Large intestine (tissue), 12 donors: ENCODE data around the gene OR52I2. TPM values are rescaled to one million over a fixed set of nuclear protein-coding genes. Genes with fewer than 3 reads are reported as not detected.

Source experiments
- DNase-seq, 2 donors: peaks; one replicate each; pipeline versions ENCODE4 v3.0.0 to v3.0.0-alpha.2; 2013
- H3K27ac ChIP-seq: one replicate; pipeline ENCODE4 v1.5.1; 2013; ENCODE audit warnings: low read length
- H3K27me3 ChIP-seq: 2 replicates; pipeline ENCODE4 v1.6.1; 2013; ENCODE audit warnings: low read length; ENCODE audit not compliant: control insufficient read depth, insufficient read depth
- H3K36me3 ChIP-seq: 2 replicates; pipeline ENCODE4 v1.6.1; 2013; ENCODE audit warnings: low read length; ENCODE audit not compliant: control insufficient read depth, insufficient read depth
- H3K4me1 ChIP-seq: one replicate; pipeline ENCODE4 v1.6.1; 2013; ENCODE audit warnings: low read length; ENCODE audit not compliant: control insufficient read depth, insufficient read depth
- H3K4me3 ChIP-seq: one replicate; pipeline ENCODE4 v1.5.1; 2013; ENCODE audit warnings: low read length
- H3K9me3 ChIP-seq: one replicate; pipeline ENCODE4 v1.6.1; 2013; ENCODE audit warnings: mild to moderate bottlenecking, low read depth, low read length, moderate library complexity; ENCODE audit not compliant: control insufficient read depth
- WGBS: methylation state at CpG from one replicate; pipeline ENCODE4 v1.1.5; 2013; ENCODE audit warnings: low lambda C conversion rate; ENCODE audit not compliant: insufficient coverage; 5-methylcytosine and 5-hydroxymethylcytosine counted together
- long read RNA-seq, 11 donors: transcript quantifications; one replicate each; lab custom pipeline, GENCODE V29; 2026
- polyA plus RNA-seq: library from polyadenylated mRNA; unstranded; fragments of 120-200 nt; gene quantifications from one replicate; pipeline ENCODE4 v1.2.1, GENCODE V29; 2013

Gene OR52I2
- 0.03 TPM for polyA plus RNA-seq
- long read RNA-seq, donor 1: 0 reads
- long read RNA-seq, donor 2: 0 reads
- long read RNA-seq, donor 3: 0 reads
- long read RNA-seq, donor 4: 0 reads
- long read RNA-seq, donor 5: 0 reads
- long read RNA-seq, donor 6: 0 reads
- long read RNA-seq, donor 7: 0 reads
- long read RNA-seq, donor 8: 0 reads
- long read RNA-seq, donor 9: 0 reads
- long read RNA-seq, donor 10: 0 reads
- long read RNA-seq, donor 11: 0 reads

- Histone ChIP-seq H3K27me3 (no peaks in the 10 kb centered on the region), H3K27ac (no peak within 1 kb of the TSS), H3K36me3 (no peaks in the 10 kb centered on the region), H3K9me3 (no peaks in the 10 kb centered on the region), H3K4me1 (no peaks in the 10 kb centered on the region), H3K4me3 (no peak within 1 kb of the TSS)
- no peak for DNase-seq
Measured at GRCh38 chr11:4581443-4581842, at the start of gene OR52I2. OR52I2 (plus strand) TSS chr11:4581743.

DNA sequence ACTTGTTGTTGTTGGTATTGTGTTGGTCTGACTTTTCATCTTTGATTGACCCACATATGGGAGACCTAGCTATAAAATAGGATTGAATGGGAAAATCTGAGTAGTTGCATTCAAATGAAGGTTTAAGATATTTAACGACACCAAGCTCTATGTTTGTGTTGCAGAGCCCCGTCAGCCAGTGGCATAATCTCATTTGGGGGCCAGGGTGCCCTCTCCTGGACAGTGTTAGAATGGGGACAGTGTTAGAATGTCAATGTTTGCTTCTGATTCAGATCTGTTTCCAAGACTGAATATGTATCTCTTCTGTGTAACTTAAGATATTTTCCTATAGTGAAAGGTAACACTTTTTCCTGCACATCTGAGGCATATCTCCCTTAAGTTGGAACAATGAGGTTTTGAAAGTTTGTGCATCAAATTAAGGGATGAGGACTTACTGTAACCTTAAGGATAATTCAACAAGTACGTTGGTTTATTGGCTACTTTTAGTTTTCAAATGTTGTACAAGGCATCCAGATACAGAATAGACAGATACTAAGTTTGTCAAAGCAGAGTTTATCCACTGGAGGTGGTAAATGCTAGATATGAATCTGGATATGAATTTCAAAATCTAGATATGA is 41.8 kb upstream of the OR52I2 start:
- H3K9me3 ChIP-seq: no peaks in the 10 kb centered on the region
- no peaks in the 10 kb centered on the region for H3K4me1 ChIP-seq
- H3K36me3 ChIP-seq: no peaks in the 10 kb centered on the region
- H3K27ac ChIP-seq: no peak overlapping the region
- peak; percentile 16 to 26 for DNase-seq
- no peaks in the 10 kb centered on the region for H3K27me3 ChIP-seq
- 88% methylated on average over 1 of the region's 3 CpGs for WGBS
- no peak overlapping the region for H3K4me3 ChIP-seq

- H3K4me1 ChIP-seq: no peaks in the 10 kb centered on the region
- no peak overlapping the region for H3K27ac ChIP-seq
- no peaks in the 10 kb centered on the region for H3K27me3 ChIP-seq
- no peaks in the 10 kb centered on the region for H3K36me3 ChIP-seq
- H3K4me3 ChIP-seq: no peak overlapping the region
- WGBS: no CpG with 5 or more reads among the region's 1 CpG
- no peak for DNase-seq
- no peaks in the 10 kb centered on the region for H3K9me3 ChIP-seq
Measured at GRCh38 chr11:4541071-4541470, 40.5 kb upstream of the OR52I2 start.

- Histone ChIP-seq H3K36me3 (no peaks in the 10 kb centered on the region), H3K4me3 (no peak overlapping the region)
Measured at GRCh38 chr11:4543561-4543960, 38.0 kb upstream of the OR52I2 start.

GRCh38 chr11:4544891-4545290 is 36.7 kb upstream of the OR52I2 start, which contains the start of gene OR52M1:
OR52M1 (plus strand) TSS chr11:4545191; CDS start chr11:4545191, 0 bp downstream.
- no peaks in the 10 kb centered on the region for H3K9me3 ChIP-seq
- no peak within 1 kb of the TSS for H3K27ac ChIP-seq
- no peak for DNase-seq
- no peaks in the 10 kb centered on the region for H3K36me3 ChIP-seq
- H3K4me3 ChIP-seq: no peak within 1 kb of the TSS
- 100% methylated on average over 1 of the region's 5 CpGs for WGBS
- peaks cover 10% of the 10 kb centered on the region for H3K4me1 ChIP-seq
- H3K27me3 ChIP-seq: no peaks in the 10 kb centered on the region

More at GRCh38 chr11:4543561-4543960, 38.0 kb upstream of the OR52I2 start:
- no peak for DNase-seq
- Histone ChIP-seq H3K27ac (no peak overlapping the region), H3K4me1 (peaks cover 10% of the 10 kb centered on the region), H3K27me3 (no peaks in the 10 kb centered on the region), H3K9me3 (no peaks in the 10 kb centered on the region)

DNA sequence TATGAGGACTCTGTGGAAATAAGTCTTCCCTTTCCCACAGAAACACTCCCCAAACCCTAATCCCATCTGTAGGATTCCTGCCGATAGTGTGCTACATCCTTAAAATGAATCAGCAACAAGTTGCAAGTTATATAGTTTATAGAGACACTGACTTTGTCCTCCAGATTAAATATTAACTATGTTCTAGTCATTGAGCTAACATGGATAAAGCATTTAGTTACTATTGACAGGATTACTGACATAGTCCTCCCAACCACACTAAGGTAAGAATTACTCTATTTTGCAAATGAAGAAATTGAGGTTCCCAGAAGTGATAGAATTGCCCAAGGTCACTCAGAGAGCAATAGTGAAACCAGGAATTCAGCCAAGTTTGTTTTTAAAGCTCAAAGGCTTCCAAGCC is 34.7 kb upstream of the OR52I2 start:
- Histone ChIP-seq H3K4me3 (no peak overlapping the region), H3K36me3 (no peaks in the 10 kb centered on the region), H3K9me3 (peaks cover 6% of the 10 kb centered on the region), H3K27ac (peak overlapping the region; percentile 47), H3K27me3 (no peaks in the 10 kb centered on the region), H3K4me1 (peaks cover 10% of the 10 kb centered on the region)
- WGBS: no CpG with 5 or more reads among the region's 1 CpG
- DNase-seq: peak in 1 of 2 donors; percentile 75

- Histone ChIP-seq H3K27ac (peak overlapping the region; percentile 47), H3K4me3 (no peak overlapping the region), H3K36me3 (no peaks in the 10 kb centered on the region), H3K4me1 (peaks cover 10% of the 10 kb centered on the region), H3K9me3 (peaks cover 6% of the 10 kb centered on the region), H3K27me3 (no peaks in the 10 kb centered on the region)
- DNase-seq: no peak
- 100% methylated on average over 2 of the region's 4 CpGs for WGBS
Measured at GRCh38 chr11:4547416-4547815, 34.1 kb upstream of the OR52I2 start.

DNA sequence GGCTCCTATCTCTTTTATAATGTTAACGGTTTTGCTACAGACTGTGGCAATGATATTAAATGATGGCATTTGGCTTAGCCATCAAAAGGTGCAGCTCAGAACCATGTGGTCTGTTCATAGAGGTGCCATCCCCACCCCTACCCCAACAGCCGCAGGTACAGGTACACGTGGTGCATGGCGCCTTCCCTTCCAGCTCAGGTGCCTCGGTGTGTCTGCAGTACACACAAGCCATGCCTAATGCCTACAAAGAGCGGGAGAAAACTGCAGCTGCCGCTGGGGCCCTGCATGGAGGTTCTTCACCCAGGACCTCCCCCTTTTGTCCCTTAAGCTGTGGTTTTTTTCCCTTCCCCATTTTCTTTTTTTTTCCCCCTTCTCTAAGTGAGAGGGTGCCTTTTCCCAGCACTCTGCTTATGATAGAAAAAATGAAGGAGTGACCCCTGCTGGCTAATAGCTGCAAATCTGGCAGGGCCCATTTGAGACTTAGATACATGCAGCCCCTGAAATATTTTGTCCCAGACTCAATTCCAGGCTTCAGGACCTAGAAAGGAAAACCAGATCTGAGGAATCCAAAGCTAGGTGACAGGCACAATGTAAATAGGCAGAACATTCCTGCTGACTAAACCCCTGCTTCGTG is 30.1 kb upstream of the OR52I2 start:
- no peaks in the 10 kb centered on the region for H3K36me3 ChIP-seq
- no peaks in the 10 kb centered on the region for H3K27me3 ChIP-seq
- DNase-seq: peak in 1 of 2 donors; percentile 46
- H3K4me3 ChIP-seq: no peak overlapping the region
- peaks cover 9% of the 10 kb centered on the region for H3K9me3 ChIP-seq
- H3K27ac ChIP-seq: no peak overlapping the region
- WGBS: 72% methylated on average over 3 of the region's 8 CpGs
- peaks cover 10% of the 10 kb centered on the region for H3K4me1 ChIP-seq

GRCh38 chr11:4559527-4560440 is 21.8 kb upstream of the OR52I2 start:
- WGBS: no CpG with 5 or more reads among the region's 8 CpGs
- no peak overlapping the region for H3K27ac ChIP-seq
- peaks cover 2% of the 10 kb centered on the region for H3K9me3 ChIP-seq
- no peaks in the 10 kb centered on the region for H3K36me3 ChIP-seq
- H3K27me3 ChIP-seq: no peaks in the 10 kb centered on the region
- no peak overlapping the region for H3K4me3 ChIP-seq
- DNase-seq: no peak
- H3K4me1 ChIP-seq: peaks cover 11% of the 10 kb centered on the region

GRCh38 chr11:4560467-4560866 is 21.1 kb upstream of the OR52I2 start:
- H3K4me3 ChIP-seq: no peak overlapping the region
- no peak overlapping the region for H3K27ac ChIP-seq
- H3K9me3 ChIP-seq: peaks cover 2% of the 10 kb centered on the region
- H3K4me1 ChIP-seq: peaks cover 11% of the 10 kb centered on the region
- DNase-seq: peak; percentile 45 to 84
- no peaks in the 10 kb centered on the region for H3K27me3 ChIP-seq
- no peaks in the 10 kb centered on the region for H3K36me3 ChIP-seq
- WGBS: 20% methylated on average over 1 of the region's 1 CpG
